Sigmoid colon (tissue), 4 donors: Measurements from ENCODE around the gene SHLD2.

Source experiments
- EP300 ChIP-seq, 4 donors: sonication (generic); formaldehyde crosslinking; IDR thresholded peaks; one replicate each; pipeline ENCODE4 v1.6.1; 2017; ENCODE audit warnings: antibody characterized with exemption in 4 of 4
- POLR2A ChIP-seq, 2 donors: fragments of 450-650 bp; IDR thresholded peaks; one replicate each; pipeline ENCODE4 v1.6.1; 2016; ENCODE audit warnings: antibody characterized with exemption in 2 of 2, mild to moderate bottlenecking in 2 of 2, moderate library complexity in 2 of 2
- POLR2AphosphoS5 ChIP-seq, 4 donors: sonication (generic); formaldehyde crosslinking; IDR thresholded peaks; one replicate each; pipeline ENCODE4 v1.6.1; 2017; ENCODE audit warnings: antibody characterized with exemption in 4 of 4
- TF ChIP-seq, protein P1 (sequence below), 4 experiments: fragments of 450-650 bp in 3 of 4; fragments of 200-600 bp in 1 of 4; IDR thresholded peaks; one replicate each; pipeline ENCODE4 v1.5.1; 2016 to 2019; ENCODE audit warnings: antibody characterized with exemption in 4 of 4, mild to moderate bottlenecking in 3 of 4, moderate library complexity in 2 of 4

DNA sequence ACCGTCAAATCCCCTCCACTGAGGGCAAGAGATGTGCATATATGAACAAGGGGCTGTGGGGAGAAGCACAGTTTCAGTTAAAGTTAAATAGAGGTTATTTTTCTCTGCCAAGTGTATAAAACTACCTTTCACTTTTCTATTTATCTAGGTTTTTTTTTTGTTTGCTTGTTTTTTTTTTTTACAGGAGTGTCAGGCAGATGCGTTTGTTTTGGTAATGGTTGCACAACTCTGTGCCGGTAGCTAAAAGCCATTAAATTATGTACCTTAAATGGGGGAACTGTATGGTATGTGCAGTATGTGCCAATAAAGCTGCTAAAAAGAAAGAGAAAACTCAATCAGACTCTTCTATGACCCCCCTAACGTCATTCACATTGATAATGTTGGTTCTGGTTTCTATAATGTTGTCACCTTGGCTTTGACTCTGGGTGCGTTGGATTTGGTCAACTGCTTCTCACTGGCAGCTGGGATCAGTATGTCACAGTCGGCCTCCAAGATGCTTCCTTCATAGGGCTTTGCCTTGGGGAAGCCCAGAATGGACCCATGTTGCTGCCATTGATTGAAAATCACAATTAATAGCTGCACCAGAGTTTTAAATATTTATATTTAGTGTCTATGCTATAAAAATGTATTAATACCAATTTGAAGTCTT lies 34.6 kb upstream of the SHLD2 start:
- TF ChIP-seq, protein P1, sequence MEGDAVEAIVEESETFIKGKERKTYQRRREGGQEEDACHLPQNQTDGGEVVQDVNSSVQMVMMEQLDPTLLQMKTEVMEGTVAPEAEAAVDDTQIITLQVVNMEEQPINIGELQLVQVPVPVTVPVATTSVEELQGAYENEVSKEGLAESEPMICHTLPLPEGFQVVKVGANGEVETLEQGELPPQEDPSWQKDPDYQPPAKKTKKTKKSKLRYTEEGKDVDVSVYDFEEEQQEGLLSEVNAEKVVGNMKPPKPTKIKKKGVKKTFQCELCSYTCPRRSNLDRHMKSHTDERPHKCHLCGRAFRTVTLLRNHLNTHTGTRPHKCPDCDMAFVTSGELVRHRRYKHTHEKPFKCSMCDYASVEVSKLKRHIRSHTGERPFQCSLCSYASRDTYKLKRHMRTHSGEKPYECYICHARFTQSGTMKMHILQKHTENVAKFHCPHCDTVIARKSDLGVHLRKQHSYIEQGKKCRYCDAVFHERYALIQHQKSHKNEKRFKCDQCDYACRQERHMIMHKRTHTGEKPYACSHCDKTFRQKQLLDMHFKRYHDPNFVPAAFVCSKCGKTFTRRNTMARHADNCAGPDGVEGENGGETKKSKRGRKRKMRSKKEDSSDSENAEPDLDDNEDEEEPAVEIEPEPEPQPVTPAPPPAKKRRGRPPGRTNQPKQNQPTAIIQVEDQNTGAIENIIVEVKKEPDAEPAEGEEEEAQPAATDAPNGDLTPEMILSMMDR (IDR thresholded peaks at IDR 0.05): no peak
- no peak for TF ChIP-seq POLR2AphosphoS5 (IDR thresholded peaks at IDR 0.05)
- TF ChIP-seq EP300 (IDR thresholded peaks at IDR 0.05): no peak
- no peak for TF ChIP-seq POLR2A (IDR thresholded peaks at IDR 0.05)
